Measurements from ENCODE around the gene PYDC2. TPM values are rescaled to one million over a fixed set of nuclear protein-coding genes. Genes with fewer than 3 reads are reported as not detected.

Gene PYDC2
- total and polyA plus RNA-seq, 10 of the 15 experiments (the other 5 are each of a cell fraction or from before 2014, with no cell fraction given), result not detected

GRCh38 chr3:191460360-191460759 lies 603 bp upstream of the PYDC2 start (continued):
- TF ChIP-seq, protein P1, sequence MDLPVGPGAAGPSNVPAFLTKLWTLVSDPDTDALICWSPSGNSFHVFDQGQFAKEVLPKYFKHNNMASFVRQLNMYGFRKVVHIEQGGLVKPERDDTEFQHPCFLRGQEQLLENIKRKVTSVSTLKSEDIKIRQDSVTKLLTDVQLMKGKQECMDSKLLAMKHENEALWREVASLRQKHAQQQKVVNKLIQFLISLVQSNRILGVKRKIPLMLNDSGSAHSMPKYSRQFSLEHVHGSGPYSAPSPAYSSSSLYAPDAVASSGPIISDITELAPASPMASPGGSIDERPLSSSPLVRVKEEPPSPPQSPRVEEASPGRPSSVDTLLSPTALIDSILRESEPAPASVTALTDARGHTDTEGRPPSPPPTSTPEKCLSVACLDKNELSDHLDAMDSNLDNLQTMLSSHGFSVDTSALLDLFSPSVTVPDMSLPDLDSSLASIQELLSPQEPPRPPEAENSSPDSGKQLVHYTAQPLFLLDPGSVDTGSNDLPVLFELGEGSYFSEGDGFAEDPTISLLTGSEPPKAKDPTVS (IDR thresholded peaks at IDR 0.05; ENCODE audit: low read depth, low read length), result no peak
- no peak for TF ChIP-seq FOXM1 (IDR thresholded peaks at IDR 0.05; ENCODE audit: low read depth, low read length)
- no peak for TF ChIP-seq ZBTB4 (CRISPR knock-in tag; IDR thresholded peaks at IDR 0.05)
- TF ChIP-seq MAX (IDR thresholded peaks at IDR 0.05; ENCODE audit: low read depth, low read length), result no peak
- TF ChIP-seq CBFB (IDR thresholded peaks at IDR 0.05; ENCODE audit: low read depth), result no peak
- no peak for TF ChIP-seq ZNF687 (IDR thresholded peaks at IDR 0.05)
- no peak for TF ChIP-seq SRF (IDR thresholded peaks at IDR 0.05; ENCODE audit: low read depth in 2 of 2, low read length in 2 of 2)
- no peak for TF ChIP-seq PML (IDR thresholded peaks at IDR 0.05; ENCODE audit: low read length)
- no peak for TF ChIP-seq EP300 (IDR thresholded peaks at IDR 0.05; ENCODE audit: borderline replicate concordance in 1 of 2, control insufficient read depth in 1 of 2, low read depth in 2 of 2, low read length in 2 of 2)
- no peak for TF ChIP-seq SREBF1 (IDR thresholded peaks at IDR 0.05; ENCODE audit: low read length)
- TF ChIP-seq HDAC2 (IDR thresholded peaks at IDR 0.05), result no peak

Data from GM12878 (cell line).